KBM-7 (cell line): ENCODE results near the gene USP5.

Source experiments
- DNase-seq: peaks from one replicate; pipeline ENCODE4 v3.0.0-alpha.2; 2015
- in situ Hi-C: fragments of 300-500 bp; cut with MboI; formaldehyde crosslinking; loops from 2 replicates; pipeline ENCODE4 v1.14.3; 2020; ENCODE audit warnings: low sequenced_read_pairs, low pct_unique_long_range_greater_than_20kb, mixed read lengths

USP5 gene

GRCh38 chr12:6851921-6852650 is at the start of gene USP5:
USP5 (plus strand) TSS chr12:6852150; CDS start chr12:6852180, 30 bp downstream.
- in situ Hi-C loops = no loop called here
- peak; percentile 99 for DNase-seq

- in situ Hi-C loops = no loop called here
- DNase-seq = no peak
These were observed 44.8 kb upstream of the USP5 start for GRCh38 chr12:6807170-6807569.

GRCh38 chr12:6809056-6809455 is 42.9 kb upstream of the USP5 start:
- in situ Hi-C loops = no loop called here
- DNase-seq = no peak

- no peak for DNase-seq
- in situ Hi-C loops = no loop called here
These were observed 41.2 kb upstream of the USP5 start for GRCh38 chr12:6810758-6811157.

- DNase-seq = no peak
- in situ Hi-C loops = no loop called here
These were observed 38.6 kb upstream of the USP5 start for GRCh38 chr12:6813363-6813762.

- DNase-seq = no peak
- in situ Hi-C loops = no loop called here
These were observed 35.4 kb upstream of the USP5 start for GRCh38 chr12:6816598-6816997.

- no peak for DNase-seq
- in situ Hi-C loops = no loop called here
These were observed 34.9 kb upstream of the USP5 start for GRCh38 chr12:6817098-6817497.

- no peak for DNase-seq
- in situ Hi-C loops = no loop called here
These were observed 34.2 kb upstream of the USP5 start for GRCh38 chr12:6817662-6818157.

- no peak for DNase-seq
- in situ Hi-C loops = no loop called here
These were observed 33.7 kb upstream of the USP5 start for GRCh38 chr12:6818222-6818621.

- in situ Hi-C loops = no loop called here
- DNase-seq = no peak
These were observed 33.3 kb upstream of the USP5 start for GRCh38 chr12:6818645-6819044.

GRCh38 chr12:6819106-6820030 is 32.6 kb upstream of the USP5 start:
- DNase-seq = no peak
- in situ Hi-C loops = no loop called here

GRCh38 chr12:6820166-6820565 is 31.8 kb upstream of the USP5 start:
- DNase-seq = no peak
- in situ Hi-C loops = no loop called here

GRCh38 chr12:6821591-6822425 is 30.1 kb upstream of the USP5 start, which contains the start of gene GPR162:
GPR162 (plus strand) TSS chr12:6821821; CDS start chr12:6823899, 2,078 bp downstream.
- in situ Hi-C loops = no loop called here
- peak; percentile 45 for DNase-seq

GRCh38 chr12:6822426-6823135 is 29.4 kb upstream of the USP5 start:
- in situ Hi-C loops = no loop called here
- DNase-seq = no peak

- in situ Hi-C loops = no loop called here
- DNase-seq = no peak
These were observed 28.5 kb upstream of the USP5 start for GRCh38 chr12:6823182-6824084.

GRCh38 chr12:6824085-6824775 is 27.7 kb upstream of the USP5 start:
- in situ Hi-C loops = no loop called here
- DNase-seq = no peak

- DNase-seq = no peak
- in situ Hi-C loops = no loop called here
These were observed 27.0 kb upstream of the USP5 start for GRCh38 chr12:6824901-6825381.
